OCI-LY1 (cell line): ENCODE data around the gene PKN1.

Experiments
- CTCF ChIP-seq: fragments of 200-600 bp; sonication (generic), shearing (Covaris generic); IDR thresholded peaks from 2 replicates; pipeline ENCODE4 v1.5.1; 2017; ENCODE audit warnings: mild to moderate bottlenecking, antibody characterized with exemption, low read length, moderate library complexity, mixed read lengths
- EZH2 ChIP-seq: fragments of 200-600 bp; sonication (generic), shearing (Covaris generic); IDR thresholded peaks from 2 replicates; pipeline ENCODE4 v1.8.0; 2017; ENCODE audit warnings: borderline replicate concordance, mixed run types, mild to moderate bottlenecking, antibody characterized with exemption, low read length, moderate library complexity, mixed read lengths

- TF ChIP-seq EZH2 (no peak), CTCF (no peak)
Observed at GRCh38 chr19:14400951-14401431, 32.1 kb upstream of the PKN1 start.
